Hepatocyte (in vitro differentiated cells): Measurements from ENCODE around the gene SLC25A29.

ENCODE experiments used
- CTCF ChIP-seq: fragments of 200-600 bp; sonication (generic); IDR thresholded peaks from 2 replicates; pipeline ENCODE4 v1.5.1; 2016; ENCODE audit warnings: antibody characterized with exemption, mild to moderate bottlenecking; ENCODE audit not compliant: poor library complexity
- EZH2 ChIP-seq: fragments of 200-600 bp; sonication (generic); IDR thresholded peaks from 2 replicates; pipeline ENCODE4 v1.6.1; 2016; ENCODE audit warnings: antibody characterized with exemption, mild to moderate bottlenecking, borderline replicate concordance
- EZH2phosphoT487 ChIP-seq: fragments of 200-600 bp; sonication (generic); IDR thresholded peaks from one replicate; pipeline ENCODE4 v1.6.1; 2018; ENCODE audit warnings: antibody characterized with exemption, mild to moderate bottlenecking, low read depth, moderate library complexity; ENCODE audit not compliant: unreplicated experiment, severe bottlenecking

GRCh38 chr14:100330388-100330931 is 24.2 kb upstream of the SLC25A29 start:
- TF ChIP-seq CTCF (no peak), EZH2phosphoT487 (no peak), EZH2 (no peak)
